HG03432 (cell line): Measurements from ENCODE around the gene LPP.

Experiments
- ATAC-seq: cut with Tn5 transposase; IDR thresholded peaks from one replicate; pipeline ENCODE4 v1.9.1; 2021; ENCODE audit warnings: mild to moderate bottlenecking, moderate library complexity; ENCODE audit not compliant: unreplicated experiment

The LPP gene

GRCh38 chr3:188925376-188925775 is 771.4 kb downstream of the LPP start:
- ATAC-seq, result no peak

DNA sequence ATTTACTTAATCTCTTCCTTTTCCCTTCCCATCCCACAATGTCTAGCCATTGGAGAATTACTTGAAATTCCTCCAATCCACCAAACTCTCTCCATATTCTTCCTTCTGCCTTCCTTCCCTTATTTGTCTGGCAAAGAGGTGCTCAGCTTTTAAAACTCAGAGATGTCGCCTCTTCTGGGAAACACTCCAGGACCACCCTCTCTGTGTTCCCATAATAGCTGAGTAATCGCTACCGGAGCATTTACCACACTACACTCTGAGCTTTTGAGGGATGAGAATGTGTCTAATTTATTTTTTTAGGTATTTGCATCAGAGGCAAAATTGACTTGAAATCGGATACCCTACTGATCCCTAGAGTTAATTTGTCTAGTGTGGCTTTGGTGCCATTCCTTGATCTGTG is 772.2 kb downstream of the LPP start:
- no peak for ATAC-seq

DNA sequence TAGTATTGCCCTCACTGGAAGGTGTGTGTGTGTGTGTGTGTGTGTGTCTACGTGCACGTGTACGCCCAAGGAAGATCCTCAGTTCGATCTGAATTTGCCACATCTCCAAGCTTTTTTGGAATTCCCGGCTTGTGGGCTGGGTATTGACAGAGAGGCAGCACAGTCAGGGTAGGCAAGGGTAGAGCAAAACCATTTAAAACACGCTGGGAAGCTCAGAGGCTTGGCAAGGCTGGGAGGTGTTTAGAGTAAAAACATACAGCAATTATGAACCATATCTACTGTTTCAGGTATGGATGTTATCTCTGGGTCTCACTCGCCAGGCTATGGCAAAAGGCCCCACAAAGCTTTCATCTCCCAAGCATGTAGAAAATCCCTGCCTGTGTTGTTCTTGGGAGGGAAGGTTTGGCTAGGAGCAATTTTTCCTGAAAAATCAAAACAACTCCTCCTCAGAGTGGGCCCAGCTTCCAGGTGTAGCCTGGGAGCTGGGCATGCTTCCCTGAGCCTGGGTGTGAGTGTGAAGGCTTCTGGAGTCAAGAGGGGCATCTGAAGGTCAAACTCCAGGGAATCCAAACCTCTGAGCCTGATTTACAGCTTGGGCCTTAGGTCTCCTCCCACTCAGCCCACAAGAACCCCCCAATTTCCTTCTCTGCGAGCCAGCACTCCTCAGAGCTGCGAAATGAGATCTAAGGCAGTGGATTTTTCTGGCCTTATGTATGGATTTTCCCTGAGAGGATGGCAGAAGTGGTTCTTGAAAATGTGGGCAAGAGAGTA is 773.0 kb downstream of the LPP start:
- ATAC-seq, result no peak

DNA sequence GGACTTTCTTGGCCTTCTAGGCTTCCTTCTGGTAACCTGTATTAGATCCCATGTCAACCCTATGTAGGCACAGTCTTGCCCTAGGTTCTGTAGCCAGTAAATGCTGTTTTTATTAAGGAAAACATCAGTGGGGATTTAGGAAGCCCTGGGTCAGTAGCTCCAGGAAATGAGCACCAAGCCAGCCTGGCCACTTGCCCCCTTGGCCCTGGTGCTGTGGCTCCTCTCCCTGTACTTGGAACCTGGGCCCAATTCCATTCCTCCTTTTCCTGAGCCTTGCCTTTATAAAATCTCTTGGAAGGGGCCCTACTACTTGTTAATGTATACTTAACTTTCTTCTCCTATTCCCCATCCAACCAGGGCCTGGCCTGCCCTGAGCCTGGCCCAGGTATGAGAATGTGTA is 774.0 kb downstream of the LPP start:
- ATAC-seq, result no peak

GRCh38 chr3:188929137-188929536 is 775.2 kb downstream of the LPP start:
- ATAC-seq, result no peak

DNA sequence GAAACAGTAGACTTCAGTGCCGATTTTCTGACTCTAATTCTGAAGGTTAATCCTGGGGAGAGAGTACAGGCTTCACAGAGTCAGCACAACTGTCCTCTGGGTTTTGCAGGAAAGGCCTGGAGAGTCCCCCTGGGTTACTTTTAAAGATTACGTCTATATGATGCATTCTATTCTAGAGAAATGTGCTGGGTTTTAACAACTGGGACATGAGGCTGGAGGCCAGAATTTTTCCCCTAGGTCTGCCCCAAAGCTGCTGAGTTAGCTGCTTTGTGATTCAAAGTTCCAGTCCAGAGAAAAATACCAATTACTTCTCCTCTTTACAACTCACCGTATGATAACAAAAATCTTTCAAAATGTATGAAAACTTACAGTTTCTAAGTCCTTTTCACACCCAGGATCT is 777.1 kb downstream of the LPP start:
- no peak for ATAC-seq

DNA sequence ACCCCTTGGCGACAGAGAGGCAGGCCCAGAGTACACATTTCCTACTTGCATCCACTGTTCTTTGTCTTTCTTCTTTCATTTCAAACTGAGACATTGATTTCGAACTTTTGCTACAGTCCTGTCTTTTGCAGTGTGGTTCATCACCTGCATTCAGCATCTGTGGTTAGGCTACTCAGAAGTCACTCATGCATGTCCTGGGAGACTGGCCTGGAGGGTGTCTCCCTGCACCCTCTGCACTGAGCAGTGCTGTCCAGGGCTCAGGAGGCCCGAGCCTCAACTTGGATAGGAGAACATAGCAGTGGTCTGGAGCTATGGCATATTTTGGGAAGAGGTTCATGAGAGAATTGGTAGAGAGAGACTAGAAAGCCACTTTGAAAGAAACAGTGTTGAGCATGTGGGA is 777.6 kb downstream of the LPP start:
- ATAC-seq, result no peak

- ATAC-seq, result no peak
These were observed 781.0 kb downstream of the LPP start for GRCh38 chr3:188934989-188935388.

DNA sequence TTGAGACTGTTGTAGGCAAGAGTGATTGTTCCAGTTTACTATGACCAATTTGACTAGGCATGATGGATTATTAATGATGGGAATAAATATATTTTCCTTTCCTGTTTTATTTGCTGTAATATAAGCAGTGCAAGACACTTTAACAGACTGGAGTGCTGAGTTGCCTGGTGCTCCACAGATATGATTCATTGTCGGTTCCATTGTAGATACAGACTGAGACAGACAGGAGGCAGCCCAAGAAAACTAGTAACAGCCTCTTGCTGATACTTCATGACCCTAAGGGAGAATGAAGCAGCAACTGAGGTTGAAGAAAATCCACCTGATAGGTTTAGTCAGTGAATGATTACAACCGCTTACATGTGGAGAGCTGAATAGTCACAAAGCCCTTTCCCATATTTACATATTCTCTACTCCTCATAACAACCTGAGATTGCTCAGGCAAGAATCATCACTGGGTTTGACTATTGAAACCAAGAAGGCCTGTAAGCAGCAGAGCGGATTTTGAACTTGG is 782.7 kb downstream of the LPP start:
- ATAC-seq, result no peak

- no peak for ATAC-seq
These were observed 783.4 kb downstream of the LPP start for GRCh38 chr3:188937389-188937788.

DNA sequence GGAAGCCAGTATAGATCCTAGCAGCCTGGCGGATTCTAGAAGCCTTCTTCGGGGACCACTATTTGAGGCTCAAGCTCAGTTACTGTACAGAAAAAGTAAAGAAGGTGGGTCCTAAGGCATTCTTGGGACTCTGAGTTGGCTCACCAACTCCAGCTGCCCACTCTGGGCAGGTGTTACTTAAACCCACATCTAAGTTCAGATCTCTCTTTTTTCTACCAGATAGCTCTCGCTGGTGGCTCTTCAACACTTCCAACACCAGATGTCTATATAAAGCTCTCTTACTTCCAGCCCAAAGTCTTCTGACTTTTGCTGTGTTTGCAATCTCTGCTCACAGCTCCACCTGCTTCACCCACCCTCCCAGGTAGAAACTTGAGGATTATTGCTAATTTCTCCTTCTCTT is 785.0 kb downstream of the LPP start:
- ATAC-seq, result no peak

GRCh38 chr3:188939814-188940572 is 786.0 kb downstream of the LPP start:
- ATAC-seq, result no peak
